ES-I3 (cell line): ENCODE results near the gene EVA1B.

ENCODE experiments used
- H3K36me3 ChIP-seq: 2 replicates; pipeline ENCODE4 v1.6.1; 2013; ENCODE audit warnings: mild to moderate bottlenecking, low read length, control low read depth, moderate library complexity; ENCODE audit not compliant: insufficient read depth
- H3K4me1 ChIP-seq: 2 replicates; pipeline ENCODE4 v1.6.1; 2013; ENCODE audit warnings: mild to moderate bottlenecking, control low read depth, low read length; ENCODE audit not compliant: insufficient read depth
- H3K9ac ChIP-seq: 2 replicates; pipeline ENCODE4 v1.6.1; 2013; ENCODE audit warnings: low read depth, mild to moderate bottlenecking, low read length, moderate library complexity
- H3K9me3 ChIP-seq: 2 replicates; pipeline ENCODE4 v1.6.1; 2013; ENCODE audit warnings: mild to moderate bottlenecking, low read length, moderate library complexity; ENCODE audit not compliant: control insufficient read depth, insufficient read depth

The EVA1B gene

DNA sequence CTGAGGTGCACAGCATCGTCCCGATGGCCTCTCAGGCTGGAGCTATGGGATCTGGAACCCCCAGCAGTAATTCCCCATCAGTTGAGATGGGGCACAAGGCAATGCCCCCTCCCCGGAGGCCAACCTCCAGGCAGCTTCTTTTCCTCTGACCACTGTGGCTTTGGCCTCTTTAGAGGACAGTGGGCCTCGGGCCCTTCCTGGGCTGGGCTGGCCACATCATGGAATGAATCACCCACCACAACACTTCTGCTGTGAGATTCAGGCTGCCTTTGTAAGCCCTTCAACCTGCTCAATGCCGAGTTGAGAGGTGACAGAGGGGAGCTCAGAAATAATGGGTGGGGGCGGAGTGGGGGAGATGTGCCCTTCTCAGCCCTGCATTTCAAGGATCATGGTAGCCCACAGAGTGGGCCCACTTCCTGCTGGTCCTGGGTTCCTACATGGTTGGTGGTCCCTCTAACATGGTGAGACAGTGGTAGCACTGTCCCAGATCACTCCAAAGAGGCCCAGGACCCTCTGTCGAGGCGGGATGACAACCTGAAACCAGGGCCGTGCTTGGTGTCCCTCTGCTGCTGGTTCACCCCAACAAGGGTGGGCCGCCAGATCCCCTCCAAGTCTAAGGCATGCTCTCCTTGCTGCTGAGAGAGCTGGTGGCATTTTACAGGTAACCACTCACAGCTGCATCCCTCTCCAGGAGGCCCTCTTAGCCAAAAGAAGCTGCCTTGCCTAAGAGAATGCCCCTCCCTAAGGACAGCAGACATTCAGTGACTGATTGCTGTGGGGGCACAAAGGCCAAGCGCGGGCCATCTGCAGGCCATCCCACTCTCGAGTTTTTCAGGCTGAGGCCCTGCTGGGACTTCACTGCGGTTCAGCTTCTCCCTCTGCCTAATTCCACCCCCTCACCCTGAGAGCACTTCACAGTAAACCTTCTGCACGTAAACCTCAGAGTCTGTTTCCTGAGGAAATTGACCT is 29.7 kb upstream of the EVA1B start:
- Histone ChIP-seq H3K36me3 (peaks cover 5% of the 10 kb centered on the region), H3K9ac (no peak overlapping the region), H3K4me1 (peaks cover 30% of the 10 kb centered on the region), H3K9me3 (no peaks in the 10 kb centered on the region)

DNA sequence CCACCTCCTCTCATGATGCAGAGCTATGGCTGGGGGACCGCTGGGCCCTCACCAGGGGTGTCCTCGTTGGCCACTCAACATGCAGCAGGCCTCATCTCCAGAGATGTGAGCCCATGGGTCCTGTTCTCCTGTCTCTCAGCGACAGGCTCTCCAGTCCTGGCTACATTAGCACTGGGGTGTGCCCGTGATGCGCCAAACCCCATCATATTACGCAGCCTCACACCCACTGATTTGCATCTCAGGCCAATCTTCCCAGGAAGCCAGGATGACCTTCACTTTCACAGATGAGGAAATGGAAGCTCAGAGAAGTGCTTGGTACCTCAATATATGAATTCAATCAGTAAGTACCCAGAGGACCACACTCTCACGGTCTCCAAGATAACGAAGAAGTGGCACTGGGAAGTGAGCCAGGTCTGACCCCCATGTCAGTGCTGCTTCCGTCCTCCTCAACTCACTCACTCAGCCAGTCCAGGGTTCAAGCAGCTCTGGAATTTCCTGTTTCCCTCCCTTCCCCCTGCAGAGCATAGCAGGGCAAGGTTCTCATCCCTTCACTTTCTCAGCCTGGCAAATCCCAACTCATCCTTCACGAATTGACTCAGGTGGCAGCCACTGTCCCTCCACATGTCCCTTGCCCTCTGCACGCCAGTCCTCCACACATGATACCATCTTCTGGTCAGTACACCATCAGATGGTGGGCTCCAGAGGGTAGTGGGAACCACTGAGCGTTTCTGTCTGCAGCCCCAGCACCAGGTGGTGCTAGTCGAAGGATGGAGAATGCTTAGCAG is 28.9 kb upstream of the EVA1B start:
- Histone ChIP-seq H3K9me3 (no peaks in the 10 kb centered on the region), H3K9ac (no peak overlapping the region), H3K4me1 (peaks cover 30% of the 10 kb centered on the region), H3K36me3 (peaks cover 10% of the 10 kb centered on the region)

DNA sequence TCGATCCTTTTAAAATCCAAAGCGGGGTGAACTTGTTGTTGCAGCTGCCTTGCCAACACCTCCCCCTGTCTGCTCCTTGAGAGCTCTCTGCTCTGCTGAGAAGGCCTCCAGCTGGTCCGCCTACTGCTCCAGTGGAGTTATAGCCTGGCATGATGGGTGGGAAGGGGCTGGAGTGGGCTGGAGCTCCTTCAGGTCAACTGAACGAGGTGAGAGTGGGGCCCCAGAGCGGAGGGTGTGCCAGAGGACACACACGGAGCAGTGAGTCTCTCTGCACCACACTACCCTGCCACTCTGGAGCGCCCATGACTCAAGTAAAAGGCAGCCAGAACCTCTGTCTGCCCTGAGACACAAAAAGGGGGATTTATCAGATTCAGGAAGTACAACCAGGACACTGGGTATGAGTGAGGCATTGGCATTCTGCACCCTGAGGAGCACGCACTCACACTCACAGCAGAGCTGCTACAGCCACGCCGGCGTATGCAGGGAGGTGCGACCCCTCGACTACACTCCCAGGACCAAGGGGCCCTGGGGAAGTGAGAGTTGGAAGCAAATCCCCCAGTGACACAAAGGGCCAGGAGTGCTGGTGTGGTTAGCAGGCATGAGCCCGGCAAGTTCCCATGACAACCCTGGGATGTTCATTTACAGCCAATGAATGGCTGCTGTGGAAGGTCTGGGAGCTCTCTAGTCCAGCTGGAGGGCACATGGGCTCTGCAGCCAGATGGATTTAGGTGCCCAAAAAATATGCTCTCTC is 28.0 kb upstream of the EVA1B start:
- Histone ChIP-seq H3K36me3 (peaks cover 5% of the 10 kb centered on the region; the same call in 1 of the 2 replicates), H3K4me1 (peaks cover 30% of the 10 kb centered on the region), H3K9me3 (no peaks in the 10 kb centered on the region), H3K9ac (no peak overlapping the region)

DNA sequence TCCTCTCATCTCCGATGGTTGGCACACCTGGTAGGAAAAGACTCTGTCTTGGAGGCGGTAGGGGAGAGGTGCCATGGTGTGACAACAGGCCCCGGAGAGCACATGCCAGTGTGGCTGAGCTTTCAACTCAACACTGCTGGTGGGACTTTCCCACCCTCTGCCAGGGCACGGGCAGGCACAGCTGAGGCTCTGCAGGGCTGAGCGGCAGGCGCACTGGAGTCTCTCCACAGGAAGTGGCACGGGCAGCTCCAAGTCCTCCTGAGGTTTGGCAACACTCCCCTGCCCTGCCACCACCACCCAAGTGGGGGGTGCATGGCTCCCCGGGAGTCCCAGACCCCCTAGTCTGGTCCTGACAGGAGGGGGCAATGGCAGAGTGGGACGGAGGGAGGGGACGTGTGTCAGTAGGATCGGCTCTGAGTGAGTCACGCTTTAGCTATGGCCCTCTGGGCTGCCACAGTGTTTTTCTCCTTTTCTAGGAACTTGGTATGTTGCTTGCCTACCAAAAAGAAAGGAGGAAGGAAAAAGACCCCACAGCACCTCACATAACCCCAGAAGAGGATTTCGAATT is 27.3 kb upstream of the EVA1B start:
- peaks cover 8% of the 10 kb centered on the region; the same call in 1 of the 2 replicates for H3K36me3 ChIP-seq
- H3K9me3 ChIP-seq, result no peaks in the 10 kb centered on the region
- H3K4me1 ChIP-seq, result peaks cover 30% of the 10 kb centered on the region
- no peak overlapping the region for H3K9ac ChIP-seq

DNA sequence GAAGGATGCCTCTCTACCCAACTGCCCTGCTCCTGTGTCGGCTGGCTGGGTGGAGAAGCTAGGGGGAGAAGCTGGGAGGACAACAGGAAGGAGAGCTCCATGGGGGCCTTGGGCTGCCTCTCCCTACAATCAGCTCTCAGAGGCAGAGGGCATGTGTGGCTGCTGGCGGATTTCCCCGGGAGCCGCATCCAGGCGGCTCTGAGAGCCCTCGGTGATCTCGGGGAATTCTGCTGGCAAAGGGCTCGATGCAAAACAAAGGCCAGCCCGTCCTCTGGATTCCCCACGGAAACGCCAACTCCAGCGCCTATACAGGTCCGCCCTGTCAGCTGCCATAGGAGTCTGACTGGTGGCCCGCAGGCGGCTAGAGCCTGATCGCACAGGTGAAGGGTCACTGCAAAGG is 26.4 kb upstream of the EVA1B start:
- peaks cover 8% of the 10 kb centered on the region; the same call in 1 of the 2 replicates for H3K36me3 ChIP-seq
- peaks cover 30% of the 10 kb centered on the region for H3K4me1 ChIP-seq
- H3K9ac ChIP-seq, result no peak overlapping the region
- H3K9me3 ChIP-seq, result no peaks in the 10 kb centered on the region

DNA sequence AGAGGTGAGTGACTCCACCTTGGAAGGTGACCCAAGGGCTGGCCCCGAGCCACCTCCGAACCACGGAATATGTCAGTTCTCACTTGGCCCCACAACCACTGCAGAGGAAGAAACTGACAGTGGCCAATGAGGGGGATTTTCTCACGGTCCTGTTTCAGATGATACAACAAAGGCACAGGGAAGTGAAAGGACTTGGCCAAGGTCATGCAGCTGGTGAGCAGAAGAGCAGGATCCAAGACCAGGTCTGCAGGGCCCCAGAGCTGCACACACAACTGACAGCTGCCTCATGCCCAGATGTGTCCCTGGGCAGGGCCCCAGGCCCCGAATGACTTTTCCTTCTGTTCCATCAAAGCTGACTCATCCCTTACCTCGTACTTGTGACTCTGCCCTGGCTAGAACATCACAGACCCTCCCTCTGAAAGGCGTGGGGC is 25.8 kb upstream of the EVA1B start:
- H3K9me3 ChIP-seq, result no peaks in the 10 kb centered on the region
- H3K9ac ChIP-seq, result no peak overlapping the region
- H3K36me3 ChIP-seq, result peaks cover 8% of the 10 kb centered on the region; the same call in 1 of the 2 replicates
- H3K4me1 ChIP-seq, result peaks cover 30% of the 10 kb centered on the region

DNA sequence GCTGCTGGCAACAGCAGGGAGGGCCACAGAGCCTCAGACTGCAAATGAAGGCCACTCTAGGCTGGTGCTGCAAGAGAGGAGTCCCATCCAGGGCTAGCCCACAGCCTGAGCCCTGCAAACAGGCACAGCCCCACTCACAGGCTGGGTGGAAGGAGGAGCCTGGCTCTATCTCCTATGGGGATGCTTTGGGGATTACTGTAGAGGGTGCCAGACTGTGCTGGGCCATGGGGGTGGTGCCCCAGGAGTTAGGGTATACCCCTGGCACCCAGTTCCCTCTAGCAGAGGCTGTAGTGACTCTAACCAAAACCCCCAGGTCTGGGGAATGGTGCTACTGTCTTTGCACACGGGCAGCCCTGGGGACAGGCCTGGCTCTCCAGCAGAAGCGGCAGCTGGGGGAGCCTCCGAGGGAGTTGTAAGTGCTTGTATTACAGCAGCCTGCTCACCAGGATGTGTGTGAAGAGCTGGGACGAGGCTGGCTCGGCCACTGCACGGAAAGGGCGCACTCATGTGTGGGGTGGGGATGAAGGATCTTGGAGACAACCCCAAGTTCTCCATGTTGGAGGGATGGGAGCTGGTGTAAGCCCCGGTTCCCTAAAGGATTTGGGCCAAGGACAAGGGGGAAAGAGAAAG is 23.4 kb upstream of the EVA1B start:
- H3K36me3 ChIP-seq, result peaks cover 11% of the 10 kb centered on the region; the same call in 1 of the 2 replicates

DNA sequence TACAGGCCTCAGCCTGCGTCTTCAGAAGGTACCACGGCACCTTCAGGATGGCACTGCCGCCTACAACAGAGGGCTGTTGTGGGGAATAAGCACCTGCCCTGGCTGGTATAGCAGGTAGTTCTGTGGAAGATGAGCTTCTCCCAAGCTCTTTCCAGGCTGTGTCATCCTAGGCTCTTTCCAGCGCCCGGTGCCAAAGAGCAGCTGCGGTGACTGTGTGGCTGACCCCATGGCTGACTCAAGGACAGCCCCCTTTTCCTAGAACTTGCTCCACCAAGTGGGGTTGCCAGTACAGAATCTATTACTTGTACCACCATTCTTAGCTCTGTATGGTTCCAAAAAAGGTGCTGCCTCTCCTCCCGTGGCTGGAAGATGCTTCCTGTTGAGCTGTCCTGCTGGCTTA is 21.9 kb upstream of the EVA1B start:
- H3K9ac ChIP-seq, result no peak overlapping the region
- no peaks in the 10 kb centered on the region; the same call in 1 of the 2 replicates for H3K4me1 ChIP-seq
- H3K36me3 ChIP-seq, result peaks cover 16% of the 10 kb centered on the region
- no peaks in the 10 kb centered on the region for H3K9me3 ChIP-seq

More for the DNA sequence above, 23.4 kb upstream of the EVA1B start:
- Histone ChIP-seq H3K4me1 (peaks cover 14% of the 10 kb centered on the region; the same call in 1 of the 2 replicates), H3K9me3 (no peaks in the 10 kb centered on the region), H3K9ac (no peak overlapping the region)

DNA sequence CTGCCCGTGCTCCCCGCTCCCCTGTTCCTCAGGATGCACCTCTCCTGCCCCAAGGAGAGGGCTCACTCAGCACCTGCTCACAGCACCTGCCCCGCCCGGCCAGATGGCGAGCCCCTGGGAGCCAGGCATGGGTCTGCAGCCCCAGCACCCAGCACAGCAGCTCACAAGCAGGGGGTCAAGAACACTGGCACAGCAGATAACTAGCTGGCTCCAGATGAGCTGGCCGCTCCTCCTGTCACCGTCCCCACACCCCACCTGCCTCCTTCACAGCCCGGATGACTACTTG is 20.9 kb upstream of the EVA1B start:
- no peak overlapping the region for H3K9ac ChIP-seq
- H3K9me3 ChIP-seq, result no peaks in the 10 kb centered on the region
- H3K36me3 ChIP-seq, result peaks cover 16% of the 10 kb centered on the region
- H3K4me1 ChIP-seq, result no peaks in the 10 kb centered on the region

DNA sequence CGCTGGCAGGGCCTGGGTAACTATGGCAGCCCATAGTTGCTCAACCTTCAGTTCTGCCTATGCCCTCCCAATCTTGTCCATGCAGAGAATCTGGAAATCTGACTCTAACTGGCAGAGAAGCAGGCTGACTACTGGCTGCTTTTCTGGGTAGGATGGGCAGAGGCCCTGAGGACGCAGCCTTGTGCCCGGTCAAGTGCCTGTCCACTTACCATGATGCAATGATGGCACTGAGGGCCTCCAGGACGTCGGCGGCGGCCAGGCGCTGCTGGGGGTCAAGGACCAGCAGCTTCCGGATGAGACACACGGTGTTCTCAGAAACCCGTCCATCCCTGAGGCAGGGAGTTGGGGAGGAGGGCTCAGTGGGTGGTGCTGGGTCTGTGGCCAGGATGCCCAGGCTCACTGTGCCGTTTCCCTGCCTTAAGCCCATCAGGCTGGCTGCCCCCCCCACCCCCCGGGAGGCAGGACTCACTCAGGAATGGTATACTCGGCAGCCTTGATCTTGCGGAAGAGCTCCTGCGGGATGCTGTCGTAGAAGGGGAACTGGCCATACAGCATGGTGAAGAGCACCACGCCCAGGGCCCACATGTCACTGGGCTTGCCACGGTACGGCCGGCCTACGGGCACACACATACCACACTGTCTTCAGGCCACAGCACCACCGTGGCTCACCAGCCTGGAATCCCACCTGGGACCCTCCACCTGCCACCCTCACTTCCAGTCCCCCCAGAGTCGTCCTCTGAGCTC is 20.4 kb upstream of the EVA1B start:
- Histone ChIP-seq H3K9me3 (no peaks in the 10 kb centered on the region), H3K36me3 (peaks cover 16% of the 10 kb centered on the region), H3K9ac (no peak overlapping the region), H3K4me1 (no peaks in the 10 kb centered on the region)

DNA sequence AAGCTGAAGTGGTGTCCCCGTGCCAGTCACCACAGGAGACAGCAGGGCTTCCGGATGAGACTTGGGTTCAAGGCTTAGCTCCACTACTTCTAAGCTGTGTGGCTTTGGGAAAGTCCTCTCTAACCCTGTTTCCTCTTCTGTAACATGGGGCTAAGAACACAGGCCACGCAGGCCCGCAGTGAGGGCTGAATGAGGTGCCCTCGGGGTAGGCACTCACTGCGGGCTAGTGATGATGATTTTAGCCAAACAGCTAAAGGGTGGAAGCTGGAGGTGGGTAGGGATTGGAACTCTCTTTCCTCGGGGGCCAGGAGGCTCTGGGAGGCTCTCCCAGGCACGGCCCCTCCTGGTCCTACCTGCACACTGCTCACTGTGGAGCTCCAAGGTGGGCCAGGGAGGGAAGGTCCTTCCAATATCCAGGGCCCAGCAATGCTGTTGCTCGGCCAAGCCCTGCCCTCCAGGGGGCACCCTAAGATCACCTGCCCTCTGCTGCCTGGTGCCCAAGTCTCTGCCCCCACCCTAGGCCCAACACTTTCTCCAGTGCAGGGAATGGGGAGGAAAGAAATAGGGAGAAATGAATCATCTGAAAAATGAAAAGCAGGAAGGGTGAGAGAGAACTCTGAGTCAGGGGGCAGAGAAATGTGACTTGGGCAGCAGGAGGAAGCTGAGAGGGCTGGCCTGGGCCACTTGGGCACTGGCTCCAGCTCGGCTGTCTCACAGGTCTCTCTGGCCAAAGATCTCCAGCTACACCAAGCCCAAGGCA is 19.2 kb upstream of the EVA1B start:
- peaks cover 11% of the 10 kb centered on the region for H3K36me3 ChIP-seq
- no peaks in the 10 kb centered on the region for H3K4me1 ChIP-seq
- H3K9me3 ChIP-seq, result no peaks in the 10 kb centered on the region
- H3K9ac ChIP-seq, result no peak overlapping the region

DNA sequence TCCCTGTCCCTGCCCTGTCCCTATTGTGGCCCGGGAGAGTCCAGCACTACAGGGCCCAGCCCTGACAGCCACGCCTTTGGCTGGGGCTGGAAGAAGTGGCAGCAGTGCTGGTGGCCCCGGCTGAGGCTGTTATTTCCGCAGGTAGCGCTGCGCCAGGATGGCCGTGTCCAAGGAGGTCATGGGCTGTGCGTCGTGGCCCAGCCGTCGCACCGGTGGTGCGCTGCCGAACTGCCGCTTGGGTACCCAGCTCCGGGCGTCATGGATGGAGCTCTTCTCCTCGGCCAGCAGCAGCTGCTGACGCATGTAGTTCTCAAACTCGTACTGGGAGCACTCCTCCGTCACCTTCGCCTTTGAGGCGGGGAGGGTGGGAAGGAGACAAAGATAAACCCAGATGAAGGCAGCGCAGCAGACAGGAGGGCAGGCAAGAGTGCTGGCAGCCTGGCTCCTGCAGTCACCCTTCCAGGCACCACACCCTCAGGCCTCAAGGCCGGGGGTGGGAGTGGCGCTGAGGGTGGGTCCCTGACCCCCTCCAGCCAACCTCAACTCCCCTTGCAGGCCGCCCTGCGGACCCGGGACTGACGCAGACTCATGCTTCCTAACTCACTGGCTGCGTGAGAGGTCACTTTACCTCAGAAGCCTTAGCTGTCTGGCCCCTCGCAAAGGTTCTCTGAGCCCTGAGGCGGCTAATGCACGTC is 18.3 kb upstream of the EVA1B start:
- H3K9me3 ChIP-seq, result no peaks in the 10 kb centered on the region
- no peaks in the 10 kb centered on the region for H3K4me1 ChIP-seq
- H3K36me3 ChIP-seq, result peaks cover 11% of the 10 kb centered on the region
- H3K9ac ChIP-seq, result no peak overlapping the region
